GM21515 (cell line): Measurements from ENCODE around the gene TMEM107.
A peak's percentile ranks its signal among the peaks of the same experiment; 100 is the strongest.

ENCODE experiments used
- ATAC-seq: cut with Tn5 transposase; IDR thresholded peaks from one replicate; pipeline ENCODE4 v1.9.1; 2021; ENCODE audit not compliant: unreplicated experiment

Gene TMEM107

GRCh38 chr17:8138672-8139371 is 37.4 kb downstream of the TMEM107 start:
- ATAC-seq, result peak; percentile 70

GRCh38 chr17:8138374-8138671 is 37.9 kb downstream of the TMEM107 start:
- ATAC-seq, result no peak

- no peak for ATAC-seq
Observed at GRCh38 chr17:8137645-8138373, 38.4 kb downstream of the TMEM107 start.

GRCh38 chr17:8133941-8134340 is 42.2 kb downstream of the TMEM107 start:
- no peak for ATAC-seq

- ATAC-seq, result no peak
Observed at GRCh38 chr17:8133399-8133798, 42.8 kb downstream of the TMEM107 start.

GRCh38 chr17:8131844-8132441 is 44.2 kb downstream of the TMEM107 start:
- no peak for ATAC-seq

- no peak for ATAC-seq
Observed at GRCh38 chr17:8128125-8128784, 47.9 kb downstream of the TMEM107 start.

GRCh38 chr17:8126491-8127066 is 49.6 kb downstream of the TMEM107 start:
- no peak for ATAC-seq

- ATAC-seq, result no peak
Observed at GRCh38 chr17:8125947-8126490, 50.2 kb downstream of the TMEM107 start.

- no peak for ATAC-seq
Observed at GRCh38 chr17:8125154-8125946, 50.8 kb downstream of the TMEM107 start.

- no peak for ATAC-seq
Observed at GRCh38 chr17:8124350-8125153, 51.6 kb downstream of the TMEM107 start.

GRCh38 chr17:8123695-8124349 is 52.4 kb downstream of the TMEM107 start, which contains the start of gene HES7:
Gene HES7, minus strand, starts transcription at chr17:8124106. Its CDS starts 22 bp downstream, at chr17:8124084.
- no peak for ATAC-seq

GRCh38 chr17:8122924-8123694 is 53.1 kb downstream of the TMEM107 start:
- ATAC-seq, result no peak
